ENCODE data around the gene TOP2A. TPM values are rescaled to one million over a fixed set of nuclear protein-coding genes. Genes with fewer than 3 reads are reported as not detected.

TOP2A gene
- total RNA-seq, 1 experiment from 2014 or later, result 230 TPM

DNA sequence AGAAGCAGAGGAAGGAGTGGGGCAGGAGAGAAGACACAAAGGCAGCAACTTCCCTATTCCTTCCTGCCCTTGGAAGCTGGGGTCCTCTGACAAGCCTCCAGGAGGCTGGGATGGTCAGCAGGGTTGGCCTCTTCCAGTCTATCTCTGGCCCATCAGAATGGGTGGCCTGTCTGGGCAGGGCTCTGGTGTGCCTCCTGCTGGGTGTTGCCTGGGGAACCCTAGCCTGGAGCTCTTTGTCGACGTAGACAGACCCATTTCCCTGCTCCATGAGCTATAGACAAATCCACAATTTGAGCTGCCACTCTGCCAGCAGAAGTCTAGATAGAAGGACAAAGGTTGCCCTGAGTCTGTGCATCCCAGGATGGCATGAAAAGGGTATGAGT lies 36.9 kb upstream of the TOP2A start:
- Histone ChIP-seq H3K23me2 (ENCODE audit: insufficient read length, low read depth, low read length, poor library complexity, severe bottlenecking) (no peaks in the 10 kb centered on the region), H3K4me1 (ENCODE audit: insufficient read depth, low read length) (0 out of 2 replicates have a peak, but pooled peaks cover 3% of the 10 kb centered on the region), H2BK120ac (ENCODE audit: low read depth, low read length, poor library complexity, severe bottlenecking) (no peak overlapping the region), H2BK20ac (ENCODE audit: low read depth, low read length, poor library complexity, severe bottlenecking) (no peak overlapping the region), H3K14ac (ENCODE audit: insufficient read depth, low read length) (no peak overlapping the region), H2AK5ac (ENCODE audit: insufficient read length, low read length) (no peak overlapping the region), H3K56ac (ENCODE audit: insufficient read length, low read depth, low read length) (no peak overlapping the region), H3K79me2 (ENCODE audit: insufficient read depth, low read length) (no peaks in the 10 kb centered on the region; the same call in 1 of the 2 replicates), H2BK12ac (ENCODE audit: insufficient read length, low read depth, low read length) (no peak overlapping the region), H3K27me3 (ENCODE audit: insufficient read depth, low read length) (no peaks in the 10 kb centered on the region), H4K20me1 (ENCODE audit: control insufficient read depth, insufficient read depth, insufficient read length) (peaks cover 2% of the 10 kb centered on the region), H2BK15ac (ENCODE audit: low read depth, low read length) (no peak overlapping the region), H3K4me2 (ENCODE audit: insufficient read depth, insufficient read length, low read length) (no peak overlapping the region), H2BK5ac (ENCODE audit: insufficient read length, low read length) (no peak overlapping the region), H3K9me3 (ENCODE audit: control insufficient read depth, low read depth, low read length) (no peaks in the 10 kb centered on the region), H3K23ac (ENCODE audit: insufficient read length, low read depth, low read length) (no peak overlapping the region), H3K9ac (ENCODE audit: extremely low read depth, insufficient read length, low read length) (no peak overlapping the region), H2AFZ (ENCODE audit: low read length) (no peak overlapping the region), H3K18ac (ENCODE audit: insufficient read length, low read depth, low read length) (no peak overlapping the region), H4K8ac (replicated peaks; ENCODE audit: insufficient read length, low read depth, low read length) (no peak overlapping the region), H3T11ph (ENCODE audit: low read length) (no peak overlapping the region), H3K27ac (ENCODE audit: insufficient read length, low read depth, low read length) (no peak overlapping the region), H3K79me1 (ENCODE audit: insufficient read depth, low read depth, low read length, poor library complexity, severe bottlenecking) (no peaks in the 10 kb centered on the region), H4K91ac (ENCODE audit: insufficient read length, low read depth, low read length) (no peak overlapping the region), H4K5ac (ENCODE audit: insufficient read length, low read depth, low read length) (no peak overlapping the region), H3K4ac (ENCODE audit: low read depth, low read length) (no peak overlapping the region)
- Mint-ChIP-seq H3K4me3 (no peak overlapping the region), H3K4me1 (peaks cover 23% of the 10 kb centered on the region in 2 experiments), H3K27me3 (ENCODE audit: low read depth) (no peaks in the 10 kb centered on the region), H3K36me3 (ENCODE audit: insufficient read depth in 1 of 3, low read depth in 3 of 3) (peaks cover 39 to 46% (median 42%) of the 10 kb centered on the region in 3 experiments; a peak in 6 of 7 replicates), H3K9me3 (no peaks in the 10 kb centered on the region), H3K27ac (no peak overlapping the region)
- no CpG with 5 or more reads among the region's 2 CpGs for WGBS (ENCODE audit: extremely low coverage, insufficient read length, low lambda C conversion rate)
- DNase-seq, result no peak
- TF ChIP-seq CTCF (conservative IDR thresholded peaks at IDR 0.05), result no peak
